Superior temporal gyrus (tissue), 1 donor: ENCODE measurements around the gene GALNTL6.
"Not testable (repeated sequence)": the region's sequence is repeated elsewhere in the genome, so short reads cannot be mapped to it uniquely, and the experiment has no call there.

Experiments
- DNase-seq: peaks from one replicate; pipeline ENCODE4 v3.0.0-alpha.2; 2016; ENCODE audit errors: extremely low spot score

The GALNTL6 gene

GRCh38 chr4:172865531-172866127 is 1052.4 kb downstream of the GALNTL6 start:
- no peak for DNase-seq

- DNase-seq = no peak
Observed at GRCh38 chr4:172866421-172866820, 1053.2 kb downstream of the GALNTL6 start.

GRCh38 chr4:172867835-172868234 is 1054.6 kb downstream of the GALNTL6 start:
- DNase-seq = no peak

GRCh38 chr4:172868271-172868670 is 1055.1 kb downstream of the GALNTL6 start:
- DNase-seq = no peak

GRCh38 chr4:172869621-172870268 is 1056.5 kb downstream of the GALNTL6 start:
- no peak for DNase-seq

GRCh38 chr4:172871381-172871780 is 1058.2 kb downstream of the GALNTL6 start:
- no peak for DNase-seq

GRCh38 chr4:172874944-172875343 is 1061.7 kb downstream of the GALNTL6 start:
- no peak for DNase-seq

- no peak for DNase-seq
Observed at GRCh38 chr4:172876394-172876793, 1063.2 kb downstream of the GALNTL6 start.

GRCh38 chr4:172881645-172882044 is 1068.4 kb downstream of the GALNTL6 start:
- DNase-seq = no peak

- not testable (repeated sequence) for DNase-seq
Observed at GRCh38 chr4:172887358-172887757, 1074.2 kb downstream of the GALNTL6 start.

- no peak for DNase-seq
Observed at GRCh38 chr4:172887959-172888358, 1074.8 kb downstream of the GALNTL6 start.

- no peak for DNase-seq
Observed at GRCh38 chr4:172892300-172892699, 1079.1 kb downstream of the GALNTL6 start.

GRCh38 chr4:172895699-172896098 is 1082.5 kb downstream of the GALNTL6 start:
- no peak for DNase-seq

- DNase-seq = no peak
Observed at GRCh38 chr4:172897046-172897445, 1083.8 kb downstream of the GALNTL6 start.

GRCh38 chr4:172898715-172899114 is 1085.5 kb downstream of the GALNTL6 start:
- DNase-seq = no peak

- no peak for DNase-seq
Observed at GRCh38 chr4:172899861-172900260, 1086.7 kb downstream of the GALNTL6 start.

- no peak for DNase-seq
Observed at GRCh38 chr4:172900900-172901299, 1087.7 kb downstream of the GALNTL6 start.

- not testable (repeated sequence) for DNase-seq
Observed at GRCh38 chr4:172912468-172912867, 1099.3 kb downstream of the GALNTL6 start.

- DNase-seq = not testable (repeated sequence)
Observed at GRCh38 chr4:172917403-172917802, 1104.2 kb downstream of the GALNTL6 start.

- no peak for DNase-seq
Observed at GRCh38 chr4:172919269-172919668, 1106.1 kb downstream of the GALNTL6 start.

GRCh38 chr4:172927096-172927814 is 1114.1 kb downstream of the GALNTL6 start:
- no peak for DNase-seq

- DNase-seq = no peak
Observed at GRCh38 chr4:172928347-172928746, 1115.1 kb downstream of the GALNTL6 start.
